SJSA1 (cell line): ENCODE data around the gene IMP3. TPM values are rescaled to one million over a fixed set of nuclear protein-coding genes. Genes with fewer than 3 reads are reported as not detected.

ENCODE experiments used
- DNase-seq, 2 experiments: peaks; one replicate each; pipeline ENCODE4 v3.0.0-alpha.2; 2015 to 2020; ENCODE audit warnings: low spot score in 2 of 2, low read depth in 1 of 2
- H3K27ac ChIP-seq: fragments of 250-450 bp; sonication (Bioruptor Pico); 2 replicates; pipeline ENCODE4 v1.5.1; 2020; ENCODE audit warnings: mild to moderate bottlenecking, moderate library complexity
- H3K27me3 ChIP-seq: fragments of 250-450 bp; sonication (Bioruptor Pico); replicated peaks from 2 replicates; pipeline ENCODE4 v1.5.1; 2020; ENCODE audit warnings: mild to moderate bottlenecking, moderate library complexity
- H3K36me3 ChIP-seq: fragments of 250-450 bp; sonication (Bioruptor Pico); 2 replicates; pipeline ENCODE4 v1.5.1; 2020; ENCODE audit warnings: mild to moderate bottlenecking
- H3K4me1 ChIP-seq: fragments of 250-450 bp; sonication (Bioruptor Pico); replicated peaks from 2 replicates; pipeline ENCODE4 v1.6.1; 2021; ENCODE audit warnings: mild to moderate bottlenecking
- H3K4me3 ChIP-seq: fragments of 250-450 bp; sonication (Bioruptor Pico); 2 replicates; pipeline ENCODE4 v1.5.1; 2020; ENCODE audit warnings: mild to moderate bottlenecking
- H3K9me3 ChIP-seq: fragments of 250-450 bp; sonication (Bioruptor Pico); replicated peaks from 2 replicates; pipeline ENCODE4 v1.5.1; 2020; ENCODE audit warnings: mild to moderate bottlenecking
- total RNA-seq: library from RNA; depleted of rRNA; stranded (reverse); fragments of >200 nt; shearing (Covaris generic); gene quantifications from 2 replicates; pipeline ENCODE4 v1.2.3, GENCODE V29; 2014

IMP3 gene
- total RNA-seq, 1 experiment from 2014 or later = 101 TPM

DNA sequence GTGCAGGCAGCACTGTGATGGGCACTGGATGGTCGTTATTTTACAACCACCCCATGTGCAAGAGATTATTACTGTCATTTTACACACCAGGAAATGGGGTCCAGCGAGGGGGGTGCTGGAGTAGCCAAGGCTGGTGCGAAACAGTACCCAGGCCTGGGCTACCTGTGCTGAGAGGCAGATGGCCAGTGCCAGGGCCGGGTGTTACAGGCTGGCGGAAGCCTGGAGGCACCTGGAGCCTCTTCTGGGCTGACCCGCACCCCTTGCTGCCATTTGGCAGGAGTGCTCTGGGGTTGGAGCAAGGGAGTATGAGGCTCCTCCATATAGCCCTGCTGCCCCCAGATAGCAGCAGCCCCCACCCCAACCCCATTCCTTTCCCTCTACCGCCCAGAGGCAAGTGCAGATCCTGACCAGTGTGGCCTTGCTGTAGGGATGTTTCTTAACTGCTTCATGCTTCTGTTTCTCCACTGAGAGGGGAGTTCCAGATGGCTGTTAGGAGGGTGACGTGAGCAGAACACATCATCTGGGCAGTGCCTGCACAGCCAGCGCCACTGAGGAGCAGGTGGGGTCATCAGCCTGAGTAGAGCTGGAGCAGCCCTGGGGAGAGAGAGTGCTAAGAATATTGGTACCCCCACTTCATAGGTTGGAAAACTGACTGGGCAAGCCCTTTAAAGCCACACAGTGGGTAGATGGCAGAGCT lies 22.9 kb upstream of the IMP3 start:
- Histone ChIP-seq H3K36me3 (peaks cover 7% of the 10 kb centered on the region; the same call in 1 of the 2 replicates), H3K27me3 (no peaks in the 10 kb centered on the region), H3K4me1 (peaks cover 40% of the 10 kb centered on the region), H3K27ac (no peak overlapping the region), H3K9me3 (no peaks in the 10 kb centered on the region), H3K4me3 (no peak overlapping the region)
- no peak for DNase-seq

DNA sequence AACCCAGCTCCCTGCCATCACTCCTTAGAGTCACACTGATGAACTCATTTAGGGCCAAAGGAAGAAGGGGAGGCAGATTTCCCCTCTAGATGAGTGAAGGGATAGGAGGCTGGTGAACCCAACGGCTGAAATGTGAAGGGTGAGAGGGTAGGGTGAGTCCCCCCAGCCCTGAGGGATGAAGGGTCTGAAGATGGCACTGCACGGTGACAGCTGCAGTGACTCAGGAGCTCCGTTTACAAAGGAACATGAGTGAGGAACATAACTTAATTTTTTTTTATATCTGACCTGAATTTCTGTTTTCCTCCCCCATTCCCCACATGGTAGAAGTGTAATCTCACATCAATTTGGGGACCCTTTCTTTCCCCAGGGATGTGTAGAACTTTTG lies 21.7 kb upstream of the IMP3 start:
- H3K4me3 ChIP-seq = no peak overlapping the region
- peaks cover 29% of the 10 kb centered on the region for H3K4me1 ChIP-seq

GRCh38 chr15:75661100-75661755 lies 21.2 kb upstream of the IMP3 start:
- DNase-seq = peak; percentile 63 to 94
- Histone ChIP-seq H3K4me1 (peaks cover 24% of the 10 kb centered on the region), H3K27ac (peak overlapping the region; percentile 82), H3K36me3 (peaks cover 20% of the 10 kb centered on the region), H3K9me3 (no peaks in the 10 kb centered on the region), H3K4me3 (no peak overlapping the region), H3K27me3 (no peaks in the 10 kb centered on the region)

More for the DNA sequence above, 21.7 kb upstream of the IMP3 start:
- no peak for DNase-seq
- peak overlapping the region; percentile 82 for H3K27ac ChIP-seq
- H3K9me3 ChIP-seq = no peaks in the 10 kb centered on the region
- peaks cover 18% of the 10 kb centered on the region for H3K36me3 ChIP-seq
- no peaks in the 10 kb centered on the region for H3K27me3 ChIP-seq

DNA sequence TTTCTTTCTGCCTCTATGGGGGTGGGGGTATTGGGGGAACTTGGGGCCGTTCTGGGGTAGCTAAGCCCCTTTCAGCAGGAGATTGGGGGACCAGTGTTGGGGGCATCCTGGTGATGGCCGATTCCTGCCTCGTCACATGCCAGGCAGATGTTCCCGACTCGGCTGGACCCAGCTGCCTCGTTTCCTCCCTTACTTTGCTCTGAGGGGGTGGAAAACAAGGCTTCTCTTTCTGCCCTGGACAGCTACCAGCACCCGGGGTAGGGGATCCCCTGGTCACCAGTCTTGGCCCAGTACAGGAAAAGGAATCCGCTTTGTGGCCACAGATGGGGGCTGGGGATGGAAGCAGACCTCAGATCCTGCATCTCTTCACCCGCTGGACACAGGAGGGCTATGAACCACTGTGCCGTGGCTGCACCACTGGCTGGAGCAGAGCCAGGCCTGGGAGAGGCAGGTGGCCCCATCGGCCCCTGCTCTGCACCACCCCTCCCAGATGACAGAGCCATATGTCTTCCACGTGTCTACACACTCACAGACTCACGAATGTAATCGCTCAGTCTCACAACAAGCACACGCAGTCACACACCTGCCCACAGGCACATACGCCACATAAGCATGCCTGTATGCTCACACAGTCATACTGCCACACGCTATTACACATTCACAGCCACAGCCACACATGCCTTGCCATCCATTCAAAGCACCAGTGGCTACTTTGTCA lies 20.1 kb upstream of the IMP3 start:
- Histone ChIP-seq H3K27me3 (no peaks in the 10 kb centered on the region), H3K36me3 (peaks cover 20% of the 10 kb centered on the region), H3K27ac (no peak overlapping the region), H3K9me3 (no peaks in the 10 kb centered on the region), H3K4me3 (no peak overlapping the region), H3K4me1 (peaks cover 21% of the 10 kb centered on the region)
- no peak for DNase-seq

DNA sequence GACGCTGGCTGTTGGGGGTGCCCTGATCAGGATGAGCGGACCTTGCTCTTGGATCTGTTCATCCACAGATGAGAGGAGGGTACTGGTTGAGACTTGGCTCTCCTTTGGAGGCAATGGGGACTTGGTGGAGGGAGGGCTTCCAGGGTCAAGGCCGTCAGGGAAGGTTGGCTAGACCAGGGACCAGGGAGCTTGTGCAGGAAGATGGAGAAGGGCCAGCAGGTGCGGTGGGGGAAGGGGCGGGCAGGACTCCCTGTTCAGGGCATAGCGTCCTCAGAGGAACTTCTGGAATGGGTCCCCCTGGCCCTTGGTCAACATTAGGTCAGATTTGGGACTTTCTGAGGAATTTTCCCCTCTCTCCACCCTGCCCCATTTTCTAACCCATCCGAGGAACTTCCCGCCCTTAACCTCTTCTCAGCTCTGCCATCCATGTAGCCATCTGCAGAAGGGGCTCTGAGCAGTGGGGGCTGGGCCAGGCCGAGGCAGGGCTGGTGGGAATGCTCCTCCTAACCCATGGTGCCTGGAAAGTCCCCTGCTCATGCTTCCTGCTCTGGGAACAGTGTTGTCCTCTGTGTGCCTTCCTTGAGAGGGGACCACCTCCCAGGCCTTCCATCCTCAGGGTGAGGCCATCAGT lies 19.2 kb upstream of the IMP3 start:
- Histone ChIP-seq H3K36me3 (peaks cover 20% of the 10 kb centered on the region), H3K27ac (no peak overlapping the region)

DNA sequence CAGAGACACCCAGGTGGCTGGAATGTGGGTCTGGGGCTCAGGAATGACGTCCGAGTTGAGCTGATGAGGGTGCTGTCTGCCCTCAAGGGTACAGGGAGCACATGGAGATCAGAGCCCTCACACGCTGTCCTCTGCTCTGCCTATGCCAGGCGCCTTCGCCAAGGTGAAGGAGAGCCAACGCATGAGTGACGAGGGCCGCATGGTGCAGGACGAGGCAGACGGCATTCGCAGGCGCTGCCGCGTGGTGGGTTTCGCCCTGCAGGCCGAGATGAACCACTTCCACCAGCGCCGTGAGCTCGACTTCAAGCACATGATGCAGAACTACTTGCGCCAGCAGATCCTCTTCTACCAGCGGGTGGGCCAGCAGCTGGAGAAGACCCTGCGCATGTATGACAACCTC lies 16.8 kb upstream of the IMP3 start:
- no peak overlapping the region for H3K4me3 ChIP-seq
- peaks cover 18% of the 10 kb centered on the region for H3K4me1 ChIP-seq
- H3K27me3 ChIP-seq = no peaks in the 10 kb centered on the region
- peaks cover 36% of the 10 kb centered on the region for H3K36me3 ChIP-seq
- no peak overlapping the region for H3K27ac ChIP-seq
- no peaks in the 10 kb centered on the region for H3K9me3 ChIP-seq
- DNase-seq = no peak

More for the DNA sequence above, 19.2 kb upstream of the IMP3 start:
- Histone ChIP-seq H3K4me3 (no peak overlapping the region), H3K27me3 (no peaks in the 10 kb centered on the region), H3K4me1 (peaks cover 21% of the 10 kb centered on the region), H3K9me3 (no peaks in the 10 kb centered on the region)
- no peak for DNase-seq

DNA sequence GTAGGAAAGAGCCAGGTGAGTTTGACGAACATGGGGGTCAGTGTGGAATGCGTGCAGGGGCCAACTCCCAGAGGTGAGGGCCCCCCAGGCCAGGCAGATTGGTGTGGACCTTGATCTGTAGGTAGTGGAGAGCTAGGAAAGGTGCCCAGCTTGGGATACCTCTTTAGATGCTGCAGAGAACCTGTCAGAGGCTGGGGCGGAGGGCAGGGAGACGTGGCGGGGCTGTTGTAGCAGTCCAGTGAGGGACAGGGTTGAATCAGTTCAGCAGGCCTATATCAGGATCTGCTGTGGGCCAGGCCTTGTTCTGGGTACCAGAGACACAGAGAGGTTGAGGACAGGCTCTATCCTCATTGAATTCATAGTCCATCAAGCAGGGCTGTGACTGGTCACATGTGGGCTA lies 16.3 kb upstream of the IMP3 start:
- Histone ChIP-seq H3K4me1 (peaks cover 18% of the 10 kb centered on the region), H3K4me3 (no peak overlapping the region), H3K9me3 (no peaks in the 10 kb centered on the region), H3K36me3 (peaks cover 40% of the 10 kb centered on the region), H3K27me3 (no peaks in the 10 kb centered on the region), H3K27ac (no peak overlapping the region)
- DNase-seq = no peak

GRCh38 chr15:75655931-75656330 lies 15.9 kb upstream of the IMP3 start:
- H3K36me3 ChIP-seq = peaks cover 44% of the 10 kb centered on the region
- H3K4me3 ChIP-seq = no peak overlapping the region
- no peak for DNase-seq
- H3K9me3 ChIP-seq = no peaks in the 10 kb centered on the region
- no peaks in the 10 kb centered on the region for H3K27me3 ChIP-seq
- peaks cover 18% of the 10 kb centered on the region for H3K4me1 ChIP-seq
- H3K27ac ChIP-seq = no peak overlapping the region

- Histone ChIP-seq H3K27ac (no peak overlapping the region), H3K9me3 (no peaks in the 10 kb centered on the region)
Observed at GRCh38 chr15:75654201-75654907, 14.3 kb upstream of the IMP3 start.

GRCh38 chr15:75653347-75653913 lies 13.4 kb upstream of the IMP3 start:
- Histone ChIP-seq H3K4me1 (peaks cover 33% of the 10 kb centered on the region), H3K36me3 (peaks cover 56% of the 10 kb centered on the region), H3K27me3 (no peaks in the 10 kb centered on the region), H3K9me3 (no peaks in the 10 kb centered on the region), H3K27ac (no peak overlapping the region), H3K4me3 (no peak overlapping the region)
- DNase-seq = no peak

More at GRCh38 chr15:75654201-75654907, 14.3 kb upstream of the IMP3 start:
- Histone ChIP-seq H3K4me1 (peaks cover 24% of the 10 kb centered on the region), H3K27me3 (no peaks in the 10 kb centered on the region), H3K36me3 (peaks cover 52% of the 10 kb centered on the region), H3K4me3 (no peak overlapping the region)
- no peak for DNase-seq

DNA sequence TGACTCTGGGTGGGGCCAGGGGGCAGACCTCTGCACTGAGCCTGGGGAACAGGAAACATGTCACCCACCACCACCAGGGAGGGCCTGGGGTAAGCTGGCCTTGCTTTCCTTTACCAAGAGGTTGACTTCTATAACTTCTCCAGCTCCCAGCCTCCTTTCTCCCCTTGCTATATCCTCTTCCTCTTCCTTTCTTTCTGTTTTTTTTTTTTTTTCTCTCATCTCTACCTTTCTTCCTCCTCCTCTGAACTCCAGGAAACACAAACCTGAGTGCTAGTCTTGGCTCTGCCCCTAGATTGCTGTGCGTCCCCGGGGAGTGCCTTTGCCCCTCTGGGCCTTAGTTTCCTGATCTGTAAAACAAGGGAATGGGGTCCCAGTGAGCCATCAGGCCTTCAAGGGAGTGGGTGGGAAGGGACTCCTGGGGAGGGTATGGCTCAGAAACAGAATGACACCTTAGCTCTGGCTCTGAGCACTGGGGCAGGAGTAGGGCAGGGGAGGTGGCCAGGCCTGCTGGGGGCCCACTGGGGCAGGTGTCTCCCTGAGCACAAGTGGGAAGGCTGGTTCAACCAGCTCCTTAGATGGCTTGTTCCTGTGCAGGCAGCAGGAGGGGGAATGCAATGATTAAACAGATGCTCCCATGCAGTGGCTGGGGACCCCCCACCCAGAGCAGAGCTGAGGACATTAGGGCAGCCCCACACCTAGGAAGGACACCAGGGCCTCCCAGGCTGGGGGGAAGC lies 12.0 kb upstream of the IMP3 start:
- Histone ChIP-seq H3K27me3 (no peaks in the 10 kb centered on the region), H3K36me3 (peaks cover 50% of the 10 kb centered on the region)

GRCh38 chr15:75650908-75651809 lies 11.1 kb upstream of the IMP3 start:
- no peak overlapping the region for H3K4me3 ChIP-seq
- peaks cover 44% of the 10 kb centered on the region for H3K4me1 ChIP-seq
- no peaks in the 10 kb centered on the region for H3K27me3 ChIP-seq
- H3K9me3 ChIP-seq = no peaks in the 10 kb centered on the region
- DNase-seq = no peak
- no peak overlapping the region for H3K27ac ChIP-seq
- peaks cover 46% of the 10 kb centered on the region for H3K36me3 ChIP-seq

More for the DNA sequence above, 12.0 kb upstream of the IMP3 start:
- no peak overlapping the region for H3K4me3 ChIP-seq
- peaks cover 36% of the 10 kb centered on the region for H3K4me1 ChIP-seq
- no peak for DNase-seq
- no peak overlapping the region for H3K27ac ChIP-seq
- H3K9me3 ChIP-seq = no peaks in the 10 kb centered on the region
